ENCODE results near the gene SLC25A45. TPM values are rescaled to one million over a fixed set of nuclear protein-coding genes. Genes with fewer than 3 reads are reported as not detected.

The SLC25A45 gene
- total RNA-seq, 1 donor = 5.8 TPM

DNA sequence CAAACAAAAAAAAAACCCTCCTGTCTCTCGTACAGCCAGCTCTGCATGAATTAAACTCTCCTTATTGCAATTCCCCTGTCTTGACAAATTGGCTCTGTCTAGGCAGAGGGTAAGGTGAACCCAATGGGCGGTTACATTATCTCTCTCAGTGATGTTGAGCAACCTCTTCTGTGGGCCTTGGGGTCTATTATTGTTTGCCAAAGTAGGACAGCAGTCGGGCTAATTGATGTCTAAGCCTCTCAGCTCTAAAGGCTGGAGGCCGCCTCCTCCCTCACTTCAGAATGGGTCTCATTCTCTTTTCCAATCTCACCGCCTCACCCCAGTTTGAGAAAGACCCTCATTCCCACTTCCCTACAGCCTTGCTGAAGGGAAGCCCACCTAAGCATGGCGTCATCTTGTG, 1.3 kb upstream of the SLC25A45 start:
- H3K4me3 ChIP-seq (ENCODE audit: low read depth, low read length) = no peak overlapping the region
- DNase-seq (ENCODE audit: low read depth) = no peak
- TF ChIP-seq, protein P1, sequence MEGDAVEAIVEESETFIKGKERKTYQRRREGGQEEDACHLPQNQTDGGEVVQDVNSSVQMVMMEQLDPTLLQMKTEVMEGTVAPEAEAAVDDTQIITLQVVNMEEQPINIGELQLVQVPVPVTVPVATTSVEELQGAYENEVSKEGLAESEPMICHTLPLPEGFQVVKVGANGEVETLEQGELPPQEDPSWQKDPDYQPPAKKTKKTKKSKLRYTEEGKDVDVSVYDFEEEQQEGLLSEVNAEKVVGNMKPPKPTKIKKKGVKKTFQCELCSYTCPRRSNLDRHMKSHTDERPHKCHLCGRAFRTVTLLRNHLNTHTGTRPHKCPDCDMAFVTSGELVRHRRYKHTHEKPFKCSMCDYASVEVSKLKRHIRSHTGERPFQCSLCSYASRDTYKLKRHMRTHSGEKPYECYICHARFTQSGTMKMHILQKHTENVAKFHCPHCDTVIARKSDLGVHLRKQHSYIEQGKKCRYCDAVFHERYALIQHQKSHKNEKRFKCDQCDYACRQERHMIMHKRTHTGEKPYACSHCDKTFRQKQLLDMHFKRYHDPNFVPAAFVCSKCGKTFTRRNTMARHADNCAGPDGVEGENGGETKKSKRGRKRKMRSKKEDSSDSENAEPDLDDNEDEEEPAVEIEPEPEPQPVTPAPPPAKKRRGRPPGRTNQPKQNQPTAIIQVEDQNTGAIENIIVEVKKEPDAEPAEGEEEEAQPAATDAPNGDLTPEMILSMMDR (IDR thresholded peaks at IDR 0.05; ENCODE audit: insufficient read depth, low read length) = no peak

DNA sequence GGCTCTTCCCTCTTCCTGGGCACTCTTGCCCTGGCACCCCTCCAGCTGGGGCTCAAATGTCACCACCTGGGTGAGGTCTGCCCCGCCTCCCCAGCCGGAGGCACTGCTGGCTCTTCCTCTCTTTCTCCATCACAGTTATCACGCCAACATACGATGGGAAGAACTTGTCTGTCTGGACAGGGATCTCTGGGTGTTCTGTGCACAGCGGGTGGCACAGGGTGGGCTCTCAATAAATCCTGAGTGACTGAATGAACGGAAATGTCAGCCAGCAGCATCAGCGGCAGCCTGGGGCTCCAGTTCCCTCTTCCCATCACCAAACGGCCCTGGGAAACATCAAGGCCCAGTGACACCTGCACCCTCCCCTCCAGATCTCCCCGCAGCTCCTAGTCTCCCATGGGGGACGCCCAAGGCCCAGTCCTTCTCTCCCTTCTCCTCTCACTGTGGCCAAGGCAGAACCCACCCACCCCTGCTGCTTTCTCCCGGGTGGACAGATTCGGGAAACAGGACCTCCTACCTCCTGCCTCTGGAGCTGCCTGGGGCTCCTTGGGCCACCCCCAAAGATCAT, 440 bp upstream of the SLC25A45 start:
- TF ChIP-seq, protein P1 (IDR thresholded peaks at IDR 0.05; ENCODE audit: insufficient read depth, low read length) = no peak
- peak; percentile 23 for DNase-seq (ENCODE audit: low read depth)
- H3K4me3 ChIP-seq (ENCODE audit: low read depth, low read length) = peak overlapping the region; percentile 59

DNA sequence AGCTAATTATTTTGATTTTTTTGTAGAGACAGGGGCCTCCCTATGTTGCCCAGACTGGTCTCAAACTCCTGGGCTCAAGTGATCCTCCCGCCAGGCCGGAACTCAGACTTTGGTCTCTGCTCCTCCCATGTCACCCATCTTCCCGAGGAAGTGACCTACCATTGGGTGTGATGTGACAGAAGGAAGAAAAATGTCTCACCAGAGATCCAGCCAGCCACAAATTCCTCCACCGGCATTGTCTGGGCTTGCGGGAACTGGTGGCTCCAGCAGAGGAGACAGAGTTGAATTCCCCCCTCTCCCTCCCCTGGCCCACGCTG, 772 bp downstream of the SLC25A45 start:
- TF ChIP-seq, protein P1 (IDR thresholded peaks at IDR 0.05; ENCODE audit: insufficient read depth, low read length) = no peak
- peak; percentile 56 for DNase-seq (ENCODE audit: low read depth)
- H3K4me3 ChIP-seq (ENCODE audit: low read depth, low read length) = peak overlapping the region; percentile 58

DNA sequence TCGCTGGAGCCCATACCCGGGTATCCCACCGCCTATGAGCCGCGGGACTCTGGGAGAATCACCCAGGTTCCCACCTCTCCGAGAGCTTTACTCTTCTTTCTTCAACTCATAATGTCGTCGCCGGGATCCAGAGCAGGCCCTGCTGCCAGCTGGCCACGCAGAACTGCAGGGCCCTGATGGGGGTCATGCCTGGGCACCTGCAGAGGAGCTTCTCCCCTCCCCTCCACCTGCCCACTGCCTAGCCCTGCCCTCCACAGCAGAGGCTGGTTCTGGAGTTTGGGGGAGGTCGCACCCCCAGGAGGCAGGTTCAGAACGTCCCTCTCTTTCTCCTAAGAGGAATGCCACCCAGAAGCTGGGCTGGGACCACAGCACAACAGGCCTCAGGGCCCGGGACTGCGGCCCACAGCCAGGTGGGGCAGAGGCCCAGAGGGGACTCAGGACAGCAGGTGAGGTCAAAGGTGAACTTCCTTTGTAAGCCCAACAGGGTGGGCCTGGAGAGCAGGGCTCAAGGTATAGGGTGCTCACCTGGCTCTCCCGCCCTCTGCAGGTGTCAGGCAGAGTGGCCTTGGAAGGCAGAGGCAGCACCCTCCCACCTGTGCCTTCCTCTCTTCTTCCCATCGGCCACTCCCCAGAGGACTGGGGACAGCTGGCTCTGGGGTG, 1.9 kb downstream of the SLC25A45 start:
- no peak overlapping the region for H3K4me3 ChIP-seq (ENCODE audit: low read depth, low read length)
- TF ChIP-seq, protein P1 (IDR thresholded peaks at IDR 0.05; ENCODE audit: insufficient read depth, low read length) = no peak
- DNase-seq (ENCODE audit: low read depth) = no peak

DNA sequence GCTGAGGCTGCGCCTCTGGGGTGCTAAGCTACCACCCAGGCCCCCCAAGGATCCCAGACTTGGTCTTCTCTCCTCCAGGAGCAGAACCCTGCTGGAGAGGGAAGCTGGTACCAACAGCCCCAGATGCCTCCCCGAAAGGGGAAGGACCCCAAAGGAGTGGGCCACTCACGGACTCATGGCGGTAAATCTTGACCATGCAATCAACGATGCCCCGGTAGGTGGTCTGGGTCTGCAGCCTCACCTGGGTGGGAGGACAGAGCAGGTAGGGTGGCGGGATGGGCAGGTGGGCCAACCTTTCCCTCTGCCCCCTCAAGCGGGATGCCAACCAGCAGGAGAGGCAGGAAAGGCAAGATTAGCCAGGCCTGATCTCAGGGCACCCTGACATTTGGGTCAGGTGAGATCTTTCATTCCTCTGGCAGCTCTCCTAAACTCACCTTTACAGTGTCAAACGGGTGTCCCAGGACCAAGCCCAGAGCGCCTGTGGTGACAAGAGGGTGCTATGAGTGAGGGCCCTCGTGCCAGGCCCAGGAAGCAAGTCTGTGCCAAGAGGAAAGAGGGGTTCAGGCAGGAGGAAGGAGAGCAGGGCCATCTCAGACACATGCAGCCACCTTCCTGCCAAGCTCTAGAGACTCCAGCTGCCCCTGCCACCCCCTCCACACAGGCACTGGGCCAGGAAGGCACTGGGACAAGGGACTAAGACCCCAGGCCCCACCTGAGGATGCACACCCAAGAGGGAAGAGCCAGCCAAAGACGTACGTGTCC, 2.6 kb downstream of the SLC25A45 start:
- H3K4me3 ChIP-seq (ENCODE audit: low read depth, low read length) = no peak overlapping the region
- DNase-seq (ENCODE audit: low read depth) = no peak
- TF ChIP-seq, protein P1 (IDR thresholded peaks at IDR 0.05; ENCODE audit: insufficient read depth, low read length) = no peak

DNA sequence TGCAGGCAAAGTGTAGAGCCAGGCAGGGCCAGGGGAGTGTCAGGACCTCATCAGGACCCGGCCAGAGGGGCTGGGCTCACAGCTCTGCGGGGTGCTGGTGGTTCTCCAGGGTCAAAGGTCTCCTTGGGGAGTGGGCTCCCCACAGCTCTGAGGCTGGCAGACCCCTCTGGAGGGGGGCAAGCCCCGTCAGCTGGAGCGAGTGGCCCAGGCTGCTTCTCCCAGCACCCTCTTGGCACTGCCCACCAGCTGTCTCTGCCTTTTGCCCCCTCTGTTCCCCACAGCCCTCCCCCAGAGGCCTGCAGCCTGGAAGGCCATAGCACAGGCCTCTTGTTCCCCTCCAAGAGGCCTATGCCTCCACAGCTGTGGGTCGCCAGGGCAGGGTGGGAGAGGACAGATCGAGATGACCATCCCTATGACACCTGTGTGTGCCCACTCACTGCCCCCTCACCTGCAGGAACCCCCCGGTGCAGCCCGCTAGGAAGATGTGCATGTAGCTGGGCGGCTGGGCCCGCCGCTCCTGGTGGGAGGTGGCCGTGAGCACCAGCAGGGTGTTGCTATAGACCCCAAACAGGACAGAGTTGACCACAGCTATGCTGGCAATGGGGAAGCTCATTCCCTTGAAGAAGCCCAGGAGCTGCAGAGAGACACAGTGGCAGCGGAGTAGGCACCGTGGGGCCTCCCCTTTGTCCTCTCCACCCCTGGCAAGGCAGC, 3.4 kb downstream of the SLC25A45 start:
- TF ChIP-seq, protein P1 (IDR thresholded peaks at IDR 0.05; ENCODE audit: insufficient read depth, low read length) = no peak
- DNase-seq (ENCODE audit: low read depth) = no peak
- no peak overlapping the region for H3K4me3 ChIP-seq (ENCODE audit: low read depth, low read length)

All from fibroblast of the aortic adventitia (primary cell).